GM12874 (cell line): ENCODE measurements around the gene VEPH1.

Source experiments
- CTCF ChIP-seq: IDR thresholded peaks from 2 replicates; pipeline ENCODE4 v1.5.1; 2011; ENCODE audit warnings: low read depth, mild to moderate bottlenecking, control low read depth, low read length, moderate library complexity; ENCODE audit not compliant: insufficient read depth

The VEPH1 gene

GRCh38 chr3:157311633-157312375 is 191.4 kb downstream of the VEPH1 start:
- TF ChIP-seq CTCF, result no peak

GRCh38 chr3:157310329-157311052 is 192.7 kb downstream of the VEPH1 start:
- no peak for TF ChIP-seq CTCF

- TF ChIP-seq CTCF, result no peak
Observed at GRCh38 chr3:157306502-157306901, 196.7 kb downstream of the VEPH1 start.

- no peak for TF ChIP-seq CTCF
Observed at GRCh38 chr3:157305392-157305791, 197.8 kb downstream of the VEPH1 start.

- TF ChIP-seq CTCF, result no peak
Observed at GRCh38 chr3:157301755-157302154, 201.5 kb downstream of the VEPH1 start.

- no peak for TF ChIP-seq CTCF
Observed at GRCh38 chr3:157300981-157301663, 202.1 kb downstream of the VEPH1 start.

- TF ChIP-seq CTCF, result no peak
Observed at GRCh38 chr3:157300094-157300493, 203.1 kb downstream of the VEPH1 start.
